MCF 10A (cell line): ENCODE results near the gene ARHGAP4. TPM values are rescaled to one million over a fixed set of nuclear protein-coding genes. Genes with fewer than 3 reads are reported as not detected.

ENCODE experiments used
- BruUV-seq: library from RNA; stranded (reverse); fragments of 400-500 nt; replicated peaks from 2 replicates; lab custom pipeline; 2021; lab: Mats Ljungman, UMichigan
- CTCF ChIA-PET: fragments of 300-600 bp; sonication (Branson Sonifier 250); formaldehyde crosslinking; extraction: SDS; loops from one replicate; lab custom pipeline; 2021; ENCODE audit warnings: antibody characterized with exemption, inconsistent platforms; lab: Yijun Ruan, JAX
- POLR2A ChIA-PET: fragments of 300-600, 350-650 bp; sonication (Branson Sonifier 250); formaldehyde crosslinking; extraction: SDS; loops from one replicate; lab custom pipeline; 2020; ENCODE audit warnings: antibody characterized with exemption, inconsistent platforms; lab: Yijun Ruan, JAX
- DNase-seq: peaks from one replicate; pipeline ENCODE4 v3.0.0-alpha.2; 2018; ENCODE audit not compliant: unreplicated experiment
- H3K27ac Mint-ChIP-seq: one replicate; pipeline ENCODE4 v1.8.0; 2022; ENCODE audit warnings: mild to moderate bottlenecking, low read depth, mixed read lengths; ENCODE audit not compliant: unreplicated experiment
- H3K27me3 Mint-ChIP-seq: one replicate; pipeline ENCODE4 v1.8.0; 2022; ENCODE audit warnings: mixed read lengths; ENCODE audit not compliant: insufficient read depth, unreplicated experiment
- H3K36me3 Mint-ChIP-seq: one replicate; pipeline ENCODE4 v1.8.0; 2022; ENCODE audit warnings: mild to moderate bottlenecking, moderate library complexity, mixed read lengths; ENCODE audit not compliant: insufficient read depth, unreplicated experiment
- H3K4me1 Mint-ChIP-seq: one replicate; pipeline ENCODE4 v1.8.0; 2022; ENCODE audit warnings: mixed read lengths; ENCODE audit not compliant: insufficient read depth, unreplicated experiment
- H3K4me3 Mint-ChIP-seq: one replicate; pipeline ENCODE4 v1.8.0; 2022; ENCODE audit warnings: mild to moderate bottlenecking, moderate library complexity, mixed read lengths; ENCODE audit not compliant: unreplicated experiment
- H3K9me3 Mint-ChIP-seq: one replicate; pipeline ENCODE4 v1.8.0; 2022; ENCODE audit warnings: mixed read lengths; ENCODE audit not compliant: unreplicated experiment
- CTCF ChIP-seq: fragments of 200-600 bp; IDR thresholded peaks from one replicate; pipeline ENCODE4 v1.8.0; 2022; ENCODE audit warnings: antibody characterized with exemption, mild to moderate bottlenecking; ENCODE audit not compliant: unreplicated experiment
- intact Hi-C: fragments of 100-400 bp; cut with micrococcal nuclease; formaldehyde crosslinking; loops from 2 replicates; pipeline ENCODE4 v1.14.1; 2022
- total RNA-seq: library from RNA; stranded (reverse); gene quantifications from 2 replicates; pipeline ENCODE4 v1.2.3, GENCODE V29; 2022

Gene ARHGAP4
- total RNA-seq, 1 experiment from 2014 or later: 2.3 TPM

DNA sequence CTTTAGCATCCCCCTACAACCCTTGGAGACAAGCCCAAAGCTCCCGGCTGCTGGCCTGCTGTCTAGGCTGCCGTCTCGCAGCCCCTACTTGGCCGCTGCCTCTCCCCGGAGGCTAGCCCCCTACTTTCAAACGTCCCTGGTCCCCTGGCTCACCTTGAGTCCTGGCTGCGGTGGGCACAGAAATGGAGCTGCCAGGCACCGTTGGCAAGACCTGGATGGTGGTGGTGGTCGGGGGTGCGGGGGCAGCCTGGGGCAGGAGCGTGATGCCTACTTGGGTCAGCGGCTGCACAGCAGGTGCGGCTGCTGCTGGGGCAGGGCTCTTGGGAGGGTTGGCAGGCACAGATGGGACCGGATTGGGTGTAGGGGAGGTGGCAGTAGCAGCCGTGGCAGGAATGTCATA is 33.6 kb upstream of the ARHGAP4 start:
- no TSS peak for BruUV-seq
- no peaks in the 10 kb centered on the region for H3K4me1 Mint-ChIP-seq
- no peak overlapping the region for H3K4me3 Mint-ChIP-seq

DNA sequence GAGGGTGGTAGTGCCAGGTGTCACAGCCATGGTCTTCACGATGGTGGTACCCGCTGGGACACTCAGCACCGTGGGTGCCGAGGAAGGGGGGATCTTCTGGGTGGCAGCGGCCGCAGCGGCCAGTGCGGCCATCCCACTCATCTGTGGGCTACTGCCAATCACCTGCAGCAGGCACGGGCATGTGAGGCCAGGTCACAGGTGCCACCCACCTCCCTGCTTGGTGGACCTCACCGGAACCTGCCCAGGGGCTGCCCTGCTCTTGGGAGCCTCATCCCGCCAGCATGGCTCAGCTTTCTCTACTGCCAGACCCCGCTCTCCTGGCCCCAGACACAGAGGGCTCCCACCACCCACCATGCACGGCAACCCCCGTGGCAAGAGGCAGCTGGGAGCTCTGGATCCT is 32.5 kb upstream of the ARHGAP4 start:
- DNase-seq: no peak
- TF ChIP-seq CTCF: no peak
- H3K4me3 Mint-ChIP-seq: no peak overlapping the region
- H3K36me3 Mint-ChIP-seq: peaks cover 71% of the 10 kb centered on the region
- ChIA-PET CTCF (interaction anchor here (0.7 to 2.4 kb wide), 3 partner anchors 8 to 123 kb away, joined by 3 to 5 read pairs (median 4); no protein-coding TSS in a partner anchor), POLR2A (interaction anchor here (0.7 kb wide), 1 partner anchor 274 kb away, joined by 4 read pairs; no protein-coding TSS in a partner anchor)
- no peaks in the 10 kb centered on the region for H3K4me1 Mint-ChIP-seq
- H3K9me3 Mint-ChIP-seq: no peaks in the 10 kb centered on the region
- no TSS peak for BruUV-seq
- H3K27me3 Mint-ChIP-seq: no peaks in the 10 kb centered on the region
- no peak overlapping the region for H3K27ac Mint-ChIP-seq
- intact Hi-C loops: no loop called here

More for the DNA sequence above, 33.6 kb upstream of the ARHGAP4 start:
- Mint-ChIP-seq H3K27me3 (no peaks in the 10 kb centered on the region), H3K36me3 (peaks cover 65% of the 10 kb centered on the region), H3K9me3 (no peaks in the 10 kb centered on the region), H3K27ac (no peak overlapping the region)
- no peak for TF ChIP-seq CTCF
- POLR2A ChIA-PET: no interaction called here
- CTCF ChIA-PET: interaction anchor here (0.5 kb wide), 1 partner anchor 420 kb away, joined by 3 read pairs; no protein-coding TSS in a partner anchor
- no peak for DNase-seq
- intact Hi-C loops: no loop called here

GRCh38 chrX:153957224-153957623 is 31.2 kb upstream of the ARHGAP4 start:
- H3K27me3 Mint-ChIP-seq: no peaks in the 10 kb centered on the region
- no peak for DNase-seq
- no peak overlapping the region for H3K4me3 Mint-ChIP-seq
- no peak for TF ChIP-seq CTCF
- peaks cover 78% of the 10 kb centered on the region for H3K36me3 Mint-ChIP-seq
- intact Hi-C loops: no loop called here
- BruUV-seq: no TSS peak
- H3K9me3 Mint-ChIP-seq: no peaks in the 10 kb centered on the region
- ChIA-PET POLR2A (no interaction called here), CTCF (interaction anchor here (2.4 kb wide), 1 partner anchor 9 kb away, joined by 5 read pairs; no protein-coding TSS in a partner anchor)
- H3K27ac Mint-ChIP-seq: no peak overlapping the region
- H3K4me1 Mint-ChIP-seq: no peaks in the 10 kb centered on the region

GRCh38 chrX:153956044-153956907 is 30.2 kb upstream of the ARHGAP4 start:
- Mint-ChIP-seq H3K27me3 (no peaks in the 10 kb centered on the region), H3K27ac (no peak overlapping the region), H3K36me3 (peaks cover 77% of the 10 kb centered on the region), H3K9me3 (no peaks in the 10 kb centered on the region), H3K4me1 (no peaks in the 10 kb centered on the region), H3K4me3 (no peak overlapping the region)
- intact Hi-C loops: no loop called here
- BruUV-seq: no TSS peak
- no peak for TF ChIP-seq CTCF
- ChIA-PET CTCF (interaction anchor here (2.4 kb wide), 1 partner anchor 10 kb away, joined by 5 read pairs; no protein-coding TSS in a partner anchor), POLR2A (no interaction called here)
- DNase-seq: no peak
